ENCODE data around the gene APLF. TPM values are rescaled to one million over a fixed set of nuclear protein-coding genes. Genes with fewer than 3 reads are reported as not detected.

APLF gene
- total and polyA plus RNA-seq, 2 experiments from 2014 or later: 3.0 to 3.7 TPM

- no peak for ATAC-seq
- Histone ChIP-seq H3K4me2 (no peak overlapping the region), H3K27ac (ENCODE audit: low read depth) (no peak overlapping the region), H3K36me3 (ENCODE audit: insufficient read depth) (no peaks in the 10 kb centered on the region), H3F3A (replicated peaks; ENCODE audit: low read depth) (no peaks in the 10 kb centered on the region), H2AFZ (no peak overlapping the region), H3K27me3 (ENCODE audit: insufficient read depth) (no peaks in the 10 kb centered on the region), H3K4me1 (ENCODE audit: insufficient read depth) (no peaks in the 10 kb centered on the region), H3K79me2 (replicated peaks; ENCODE audit: insufficient read depth) (no peaks in the 10 kb centered on the region), H3K4me3 (no peak overlapping the region), H4K20me1 (replicated peaks; ENCODE audit: insufficient read depth) (no peaks in the 10 kb centered on the region), H3K9me2 (ENCODE audit: insufficient read depth) (no peaks in the 10 kb centered on the region)
- TF ChIP-seq STAT1 (IDR thresholded peaks at IDR 0.05; ENCODE audit: unreplicated experiment): no peak
- no peak for TF ChIP-seq EZH2 (IDR thresholded peaks at IDR 0.05; ENCODE audit: low read depth, unreplicated experiment)
- no peak for TF ChIP-seq ZNF331 (CRISPR knock-in tag; IDR thresholded peaks at IDR 0.05; ENCODE audit: low read depth)
- TF ChIP-seq ETS1 (IDR thresholded peaks at IDR 0.05): no peak
- TF ChIP-seq CREB1 (CRISPR knock-in tag; IDR thresholded peaks at IDR 0.05; ENCODE audit: low read depth): no peak
- TF ChIP-seq ZNF114 (CRISPR knock-in tag; IDR thresholded peaks at IDR 0.05): no peak
- TF ChIP-seq REST (IDR thresholded peaks at IDR 0.05; ENCODE audit: unreplicated experiment): no peak
- no peak for TF ChIP-seq EZH2phosphoT487 (IDR thresholded peaks at IDR 0.05; ENCODE audit: unreplicated experiment)
- TF ChIP-seq POLR2AphosphoS5 (IDR thresholded peaks at IDR 0.05; ENCODE audit: low read depth): no peak
- TF ChIP-seq CTCF (conservative IDR thresholded peaks at IDR 0.05; ENCODE audit: low read depth in 2 of 2): no peak
- no peak for TF ChIP-seq JUNB (IDR thresholded peaks at IDR 0.05; ENCODE audit: unreplicated experiment)
- TF ChIP-seq NANOG (IDR thresholded peaks at IDR 0.05; ENCODE audit: borderline replicate concordance): no peak
- TF ChIP-seq ZNF462 (CRISPR knock-in tag; IDR thresholded peaks at IDR 0.05): no peak
- peaks cover 9% of the 10 kb centered on the region; the same call in 2 of the 3 replicates for H3K9me3 Mint-ChIP-seq
- H3K27ac Mint-ChIP-seq: 0 out of 2 replicates have a peak overlapping the region, but pooled peaks have one; percentile 48
- peaks cover 2% of the 10 kb centered on the region for H3K27me3 Mint-ChIP-seq (ENCODE audit: insufficient read depth, low read depth, poor library complexity)
- no peak for DNase-seq (ENCODE audit: low spot score)
- H3K4me1 Mint-ChIP-seq: peaks cover 8% of the 10 kb centered on the region; the same call in 1 of the 3 replicates
- H3K4me3 Mint-ChIP-seq: no peak overlapping the region
- no peaks in the 10 kb centered on the region for H3K36me3 Mint-ChIP-seq (ENCODE audit: low read depth)
Measured at GRCh38 chr2:68431316-68431972, 35.9 kb upstream of the APLF start.
